ENCODE results near the gene SELENBP1.
A peak's percentile ranks its signal among the peaks of the same experiment; 100 is the strongest.
"Not testable (repeated sequence)": the region's sequence is repeated elsewhere in the genome, so short reads cannot be mapped to it uniquely, and the experiment has no call there.

SELENBP1 gene

GRCh38 chr1:151377150-151377884 is 4.8 kb upstream of the SELENBP1 start:
- no peak for DNase-seq

- no peak for DNase-seq
These were observed 691 bp upstream of the SELENBP1 start for GRCh38 chr1:151373196-151373595.

GRCh38 chr1:151371370-151372057 is 991 bp downstream of the SELENBP1 start:
- no peak for DNase-seq

GRCh38 chr1:151370211-151370911 is 2.1 kb downstream of the SELENBP1 start:
- DNase-seq, result no peak

- no peak for DNase-seq
These were observed 2.9 kb downstream of the SELENBP1 start for GRCh38 chr1:151369621-151370048.

- DNase-seq, result no peak
These were observed 3.2 kb downstream of the SELENBP1 start for GRCh38 chr1:151369302-151369610.

- DNase-seq, result no peak
These were observed 3.9 kb downstream of the SELENBP1 start for GRCh38 chr1:151368393-151369301.

- no peak for DNase-seq
These were observed 4.7 kb downstream of the SELENBP1 start for GRCh38 chr1:151367658-151368392.

GRCh38 chr1:151364996-151365395 is 7.5 kb downstream of the SELENBP1 start:
- no peak for DNase-seq

- no peak for DNase-seq
These were observed 10.0 kb downstream of the SELENBP1 start for GRCh38 chr1:151362308-151363155.

- no peak for DNase-seq
These were observed 10.6 kb downstream of the SELENBP1 start for GRCh38 chr1:151361883-151362282.

GRCh38 chr1:151356696-151357095 is 15.8 kb downstream of the SELENBP1 start:
- DNase-seq, result no peak

GRCh38 chr1:151352021-151352718 is 20.3 kb downstream of the SELENBP1 start:
- DNase-seq, result no peak

GRCh38 chr1:151350323-151350722 is 22.2 kb downstream of the SELENBP1 start:
- DNase-seq, result not testable (repeated sequence)

- no peak for DNase-seq
These were observed 24.8 kb downstream of the SELENBP1 start for GRCh38 chr1:151347523-151348246.

- peak; percentile 94 for DNase-seq
These were observed 25.6 kb downstream of the SELENBP1 start, which contains the start of gene RFX5 for GRCh38 chr1:151346769-151347522. Gene RFX5 (minus strand): TSS chr1:151347252. CDS start chr1:151346320, 932 bp downstream.

- DNase-seq, result no peak
These were observed 26.3 kb downstream of the SELENBP1 start for GRCh38 chr1:151346082-151346768.

GRCh38 chr1:151344291-151344690 is 28.2 kb downstream of the SELENBP1 start:
- DNase-seq, result no peak
